GM23338 (cell line): ENCODE results near the gene NPC1L1. TPM values are rescaled to one million over a fixed set of nuclear protein-coding genes. Genes with fewer than 3 reads are reported as not detected.

Experiments
- ATAC-seq: fragments of 200-7000 bp; cut with Tn5 transposase; 3 replicates; pipeline ENCODE4 v1.9.1; 2020
- DNase-seq: peaks from one replicate; pipeline ENCODE4 v3.0.0-alpha.2; 2015; ENCODE audit warnings: low spot score
- H2AFZ ChIP-seq: fragments of 200-600 bp; sonication (generic); 2 replicates; pipeline ENCODE4 v1.8.0; 2016; ENCODE audit warnings: antibody characterized with exemption, mild to moderate bottlenecking, moderate library complexity
- H3F3A ChIP-seq: fragments of 200-600 bp; sonication (generic); replicated peaks from 2 replicates; pipeline ENCODE4 v1.8.0; 2017; ENCODE audit warnings: antibody characterized with exemption, mixed run types, low read depth
- H3K27ac ChIP-seq: fragments of 200-600 bp; sonication (generic); 2 replicates; pipeline ENCODE4 v1.6.1; 2016; ENCODE audit warnings: low read depth
- H3K27me3 ChIP-seq: fragments of 200-600 bp; sonication (generic); 2 replicates; pipeline ENCODE4 v1.8.0; 2016; ENCODE audit warnings: mild to moderate bottlenecking, mixed run types, moderate library complexity; ENCODE audit not compliant: insufficient read depth
- H3K36me3 ChIP-seq: fragments of 200-600 bp; sonication (generic); 2 replicates; pipeline ENCODE4 v1.8.0; 2016; ENCODE audit warnings: mild to moderate bottlenecking; ENCODE audit not compliant: insufficient read depth
- H3K4me1 ChIP-seq: fragments of 200-600 bp; sonication (generic); 2 replicates; pipeline ENCODE4 v1.8.0; 2016; ENCODE audit warnings: mild to moderate bottlenecking, moderate library complexity; ENCODE audit not compliant: insufficient read depth
- H3K4me2 ChIP-seq: fragments of 200-600 bp; sonication (generic); 2 replicates; pipeline ENCODE4 v1.7.1; 2017; ENCODE audit warnings: mixed run types
- H3K4me3 ChIP-seq: fragments of 200-600 bp; sonication (generic); 2 replicates; pipeline ENCODE4 v1.6.1; 2016; ENCODE audit warnings: mixed run types
- H3K79me2 ChIP-seq: fragments of 200-600 bp; sonication (generic); replicated peaks from 2 replicates; pipeline ENCODE4 v1.8.0; 2017; ENCODE audit warnings: mild to moderate bottlenecking; ENCODE audit not compliant: insufficient read depth
- H3K9me2 ChIP-seq: fragments of 200-600 bp; sonication (generic); 2 replicates; pipeline ENCODE4 v1.8.0; 2017; ENCODE audit not compliant: insufficient read depth
- H4K20me1 ChIP-seq: fragments of 200-600 bp; sonication (generic); replicated peaks from 2 replicates; pipeline ENCODE4 v1.8.0; 2017; ENCODE audit warnings: mild to moderate bottlenecking; ENCODE audit not compliant: insufficient read depth
- H3K27ac Mint-ChIP-seq: 2 replicates; pipeline ENCODE4 v1.8.0; 2020; ENCODE audit warnings: inconsistent platforms, mild to moderate bottlenecking, moderate library complexity, mixed read lengths
- H3K27me3 Mint-ChIP-seq: 3 replicates; pipeline ENCODE4 v1.8.0; 2022; ENCODE audit warnings: low read depth, mild to moderate bottlenecking, moderate library complexity, mixed read lengths, inconsistent platforms; ENCODE audit not compliant: insufficient read depth, poor library complexity
- H3K36me3 Mint-ChIP-seq: 3 replicates; pipeline ENCODE4 v1.8.0; 2021; ENCODE audit warnings: low read depth, mild to moderate bottlenecking, inconsistent platforms, moderate library complexity, mixed read lengths
- H3K4me1 Mint-ChIP-seq: 3 replicates; pipeline ENCODE4 v1.8.0; 2020; ENCODE audit warnings: mild to moderate bottlenecking, inconsistent platforms, mixed read lengths
- H3K4me3 Mint-ChIP-seq: 3 replicates; pipeline ENCODE4 v1.8.0; 2021; ENCODE audit warnings: moderate library complexity, mild to moderate bottlenecking, inconsistent platforms, mixed read lengths
- H3K9me3 Mint-ChIP-seq: 3 replicates; pipeline ENCODE4 v1.8.0; 2020; ENCODE audit warnings: moderate library complexity, mild to moderate bottlenecking, inconsistent platforms, mixed read lengths
- CREB1 ChIP-seq: fragments of 250-450 bp; sonication (Bioruptor Pico); IDR thresholded peaks from 2 replicates; pipeline ENCODE4 v1.5.0; 2020; ENCODE audit warnings: low read depth, mild to moderate bottlenecking, moderate library complexity
- CTCF ChIP-seq, 2 experiments: fragments of 200-600 bp in 1 of 2; sonication (generic) in 1 of 2; conservative IDR thresholded peaks; 2 replicates each; pipeline versions ENCODE4 v1.5.1 to v1.6.1; 2016 to 2017; ENCODE audit warnings: antibody characterized with exemption in 2 of 2, low read depth in 2 of 2, mild to moderate bottlenecking in 2 of 2, moderate library complexity in 1 of 2
- ETS1 ChIP-seq: IDR thresholded peaks from 2 replicates; pipeline ENCODE4 v1.6.1; 2016; ENCODE audit warnings: antibody characterized with exemption
- EZH2 ChIP-seq: fragments of 200-600 bp; sonication (generic); IDR thresholded peaks from one replicate; pipeline ENCODE4 v1.8.0; 2017; ENCODE audit warnings: antibody characterized with exemption, mild to moderate bottlenecking, low read depth; ENCODE audit not compliant: unreplicated experiment
- EZH2phosphoT487 ChIP-seq: fragments of 200-600 bp; sonication (generic); IDR thresholded peaks from one replicate; pipeline ENCODE4 v1.8.1; 2018; ENCODE audit warnings: antibody characterized with exemption; ENCODE audit not compliant: unreplicated experiment
- JUNB ChIP-seq: IDR thresholded peaks from one replicate; pipeline ENCODE4 v1.6.1; 2016; ENCODE audit warnings: antibody characterized with exemption; ENCODE audit not compliant: unreplicated experiment
- NANOG ChIP-seq: IDR thresholded peaks from 2 replicates; pipeline ENCODE4 v1.6.1; 2016; ENCODE audit warnings: antibody characterized with exemption, borderline replicate concordance
- POLR2AphosphoS5 ChIP-seq: IDR thresholded peaks from 2 replicates; pipeline ENCODE4 v1.6.1; 2016; ENCODE audit warnings: antibody characterized with exemption, low read depth
- REST ChIP-seq: IDR thresholded peaks from one replicate; pipeline ENCODE4 v1.6.1; 2018; ENCODE audit warnings: antibody characterized with exemption; ENCODE audit not compliant: unreplicated experiment
- ZNF114 ChIP-seq: fragments of 250-450 bp; sonication (Bioruptor Pico); IDR thresholded peaks from 2 replicates; pipeline ENCODE4 v1.5.0; 2020; ENCODE audit warnings: mild to moderate bottlenecking, moderate library complexity
- ZNF331 ChIP-seq: fragments of 250-450 bp; sonication (Bioruptor Pico); IDR thresholded peaks from 2 replicates; pipeline ENCODE4 v1.5.0; 2020; ENCODE audit warnings: low read depth, mild to moderate bottlenecking, moderate library complexity
- polyA plus RNA-seq: library from polyadenylated mRNA; unstranded; fragments of >200 nt; fragmentation: Nextera tagmentation; extraction: Ambion mirVana; gene quantifications from 2 replicates; pipeline ENCODE4 v1.2.1, GENCODE V29; 2016
- total RNA-seq: library from RNA; depleted of rRNA; stranded (reverse); fragments of >200 nt; shearing (Covaris generic); gene quantifications from 2 replicates; pipeline ENCODE4 v1.2.3, GENCODE V29; 2014

Gene NPC1L1
- total and polyA plus RNA-seq, 2 experiments from 2014 or later, result 0.03 TPM; not detected in 1

- TF ChIP-seq EZH2, result no peak
- TF ChIP-seq POLR2AphosphoS5, result no peak
- no peak for TF ChIP-seq CTCF (conservative IDR thresholded peaks at IDR 0.05; ENCODE audit: low read depth in 2 of 2)
- no peak for TF ChIP-seq REST
- no peak for TF ChIP-seq CREB1 (CRISPR knock-in tag)
- no peak for TF ChIP-seq ZNF114 (CRISPR knock-in tag)
These were observed 46.2 kb downstream of the NPC1L1 start (continued) for GRCh38 chr7:44494960-44495359.

GRCh38 chr7:44491229-44491628 is 49.9 kb downstream of the NPC1L1 start:
- H3K27ac Mint-ChIP-seq, result peak overlapping the region; percentile 99
- Histone ChIP-seq H3K36me3 (no peaks in the 10 kb centered on the region), H3K27ac (peak overlapping the region; percentile 99), H3K4me3 (peak overlapping the region; percentile 98), H3K4me2 (peak overlapping the region; percentile 78), H3F3A (no peaks in the 10 kb centered on the region), H3K9me2 (no peaks in the 10 kb centered on the region), H3K27me3 (no peaks in the 10 kb centered on the region), H2AFZ (peak overlapping the region; percentile 49), H3K4me1 (peaks cover 7% of the 10 kb centered on the region), H4K20me1 (peaks cover 29% of the 10 kb centered on the region), H3K79me2 (peaks cover 40% of the 10 kb centered on the region)
- peak overlapping the region; percentile 94 for H3K4me3 Mint-ChIP-seq
- peaks cover 14% of the 10 kb centered on the region for H3K4me1 Mint-ChIP-seq
- H3K9me3 Mint-ChIP-seq, result no peaks in the 10 kb centered on the region; the same call in 1 of the 3 replicates
- H3K36me3 Mint-ChIP-seq, result peaks cover 3% of the 10 kb centered on the region; the same call in 2 of the 3 replicates
- no peak for ATAC-seq
- peaks cover 4% of the 10 kb centered on the region for H3K27me3 Mint-ChIP-seq
- no peak for DNase-seq
- TF ChIP-seq ZNF114 (CRISPR knock-in tag) (no peak), NANOG (no peak), CTCF (conservative IDR thresholded peaks at IDR 0.05; ENCODE audit: low read depth in 2 of 2) (no peak), EZH2phosphoT487 (no peak), ZNF331 (CRISPR knock-in tag) (no peak), REST (no peak), JUNB (no peak), ETS1 (no peak)
